RWPE2 (cell line): ENCODE measurements around the gene CNEP1R1.
A peak's percentile ranks its signal among the peaks of the same experiment; 100 is the strongest.

ENCODE experiments used
- ATAC-seq: fragments of 200-7000 bp; cut with Tn5 transposase; 3 replicates; pipeline ENCODE4 v1.9.1; 2021; ENCODE audit warnings: low read depth
- DNase-seq: peaks from one replicate; pipeline ENCODE4 v3.0.0-alpha.2; 2020; ENCODE audit warnings: low spot score
- H3K27ac ChIP-seq: fragments of 450-650 bp; 2 replicates; pipeline ENCODE4 v1.5.1; 2017; ENCODE audit warnings: mild to moderate bottlenecking; ENCODE audit not compliant: poor library complexity, severe bottlenecking
- H3K27me3 ChIP-seq: fragments of 250-450 bp; sonication (Bioruptor Pico); 2 replicates; pipeline ENCODE4 v1.5.1; 2021; ENCODE audit warnings: mild to moderate bottlenecking, moderate library complexity; ENCODE audit not compliant: insufficient read depth, poor library complexity, severe bottlenecking
- H3K36me3 ChIP-seq: fragments of 250-450 bp; sonication (Bioruptor Pico); 2 replicates; pipeline ENCODE4 v1.5.1; 2020; ENCODE audit warnings: low read depth, mild to moderate bottlenecking, moderate library complexity
- H3K4me1 ChIP-seq: fragments of 250-450 bp; sonication (Bioruptor Pico); 2 replicates; pipeline ENCODE4 v1.5.1; 2021; ENCODE audit warnings: mild to moderate bottlenecking, moderate library complexity; ENCODE audit not compliant: insufficient read depth, poor library complexity, severe bottlenecking
- H3K4me3 ChIP-seq: fragments of 250-450 bp; sonication (Bioruptor Pico); 2 replicates; pipeline ENCODE4 v1.5.1; 2021; ENCODE audit warnings: mild to moderate bottlenecking, moderate library complexity; ENCODE audit not compliant: severe bottlenecking
- H3K9me3 ChIP-seq: fragments of 250-450 bp; sonication (Bioruptor Pico); 2 replicates; pipeline ENCODE4 v1.5.1; 2021; ENCODE audit warnings: mild to moderate bottlenecking, moderate library complexity; ENCODE audit not compliant: severe bottlenecking
- CTCF ChIP-seq: fragments of 450-650 bp; IDR thresholded peaks from one replicate; pipeline ENCODE4 v1.5.1; 2017; ENCODE audit warnings: mild to moderate bottlenecking, moderate library complexity; ENCODE audit not compliant: poor library complexity, severe bottlenecking

CNEP1R1 gene

DNA sequence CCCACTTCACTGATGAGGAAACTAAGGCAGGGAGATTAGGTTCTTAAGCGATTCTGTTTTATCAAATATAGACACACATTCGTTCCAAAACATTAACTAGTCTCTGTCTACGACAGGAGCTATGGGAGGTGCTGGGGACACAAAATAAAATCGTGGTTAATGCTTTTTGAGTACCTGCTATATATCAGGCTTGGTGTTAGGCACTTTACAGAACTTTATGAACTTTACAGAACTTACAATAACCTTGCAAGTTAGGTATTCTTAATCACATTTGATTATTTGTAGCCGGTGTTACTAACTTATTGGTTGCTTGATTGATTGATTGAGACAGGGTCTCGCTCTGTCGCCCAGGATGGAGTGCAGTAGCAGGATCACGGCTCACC lies 40.2 kb downstream of the CNEP1R1 start:
- no peaks in the 10 kb centered on the region for H3K27me3 ChIP-seq
- no peak for DNase-seq
- H3K9me3 ChIP-seq: no peaks in the 10 kb centered on the region
- ATAC-seq: no peak
- no peak for TF ChIP-seq CTCF
- peaks cover 22% of the 10 kb centered on the region for H3K36me3 ChIP-seq
- H3K4me1 ChIP-seq: no peaks in the 10 kb centered on the region
- H3K4me3 ChIP-seq: peak overlapping the region; percentile 90
- H3K27ac ChIP-seq: no peak overlapping the region

DNA sequence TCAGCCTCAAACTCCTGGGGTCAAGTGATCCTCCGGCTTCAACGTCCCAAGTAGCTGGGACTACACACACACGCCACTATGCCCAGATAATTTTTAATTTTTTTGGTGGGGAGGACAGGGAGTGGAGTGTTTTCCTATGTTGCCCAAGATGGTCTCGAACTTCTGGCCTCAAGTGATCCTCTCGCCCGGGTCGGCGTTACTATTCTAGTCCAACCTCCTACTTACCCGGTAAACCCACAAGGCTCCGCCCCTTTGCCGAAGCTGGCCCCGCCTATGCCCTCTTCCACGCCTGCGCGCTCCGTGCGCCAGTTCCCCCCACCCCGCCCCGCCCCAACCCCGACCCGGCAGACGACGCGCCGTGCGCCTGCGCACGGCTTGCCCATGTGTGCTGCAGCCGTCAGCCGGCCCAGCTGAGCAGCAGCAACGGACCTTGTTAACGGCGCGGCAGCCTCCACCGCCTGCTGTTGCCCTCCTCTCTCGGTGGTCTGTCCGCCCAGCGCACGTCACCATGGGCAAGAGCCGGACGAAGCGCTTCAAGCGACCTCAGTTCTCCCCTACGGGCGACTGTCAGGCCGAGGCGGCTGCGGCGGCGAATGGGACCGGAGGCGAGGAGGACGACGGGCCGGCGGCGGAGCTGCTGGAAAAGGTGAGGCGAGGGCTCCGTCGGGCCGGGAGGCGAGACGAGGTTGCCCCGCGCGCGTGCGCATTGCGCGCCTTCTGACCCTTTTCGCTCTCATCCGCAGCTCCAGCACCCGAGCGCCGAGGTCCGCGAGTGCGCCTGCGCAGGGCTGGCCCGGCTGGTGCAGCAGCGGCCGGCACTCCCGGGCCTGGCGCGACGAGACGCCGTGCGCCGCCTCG lies 40.8 kb downstream of the CNEP1R1 start, which contains the start of gene HEATR3:
Gene HEATR3 (plus strand): TSS at position 347 of the 858 bp plus-strand sequence. CDS start 162 bp downstream, at position 509.
- Histone ChIP-seq H3K4me1 (no peaks in the 10 kb centered on the region), H3K27me3 (no peaks in the 10 kb centered on the region), H3K27ac (peak within 1 kb of the TSS; percentile 67), H3K4me3 (peak within 1 kb of the TSS; percentile 90), H3K36me3 (peaks cover 27% of the 10 kb centered on the region), H3K9me3 (no peaks in the 10 kb centered on the region)
- DNase-seq (peak; percentile 89), ATAC-seq (peak; percentile 91)
- TF ChIP-seq CTCF: no peak

DNA sequence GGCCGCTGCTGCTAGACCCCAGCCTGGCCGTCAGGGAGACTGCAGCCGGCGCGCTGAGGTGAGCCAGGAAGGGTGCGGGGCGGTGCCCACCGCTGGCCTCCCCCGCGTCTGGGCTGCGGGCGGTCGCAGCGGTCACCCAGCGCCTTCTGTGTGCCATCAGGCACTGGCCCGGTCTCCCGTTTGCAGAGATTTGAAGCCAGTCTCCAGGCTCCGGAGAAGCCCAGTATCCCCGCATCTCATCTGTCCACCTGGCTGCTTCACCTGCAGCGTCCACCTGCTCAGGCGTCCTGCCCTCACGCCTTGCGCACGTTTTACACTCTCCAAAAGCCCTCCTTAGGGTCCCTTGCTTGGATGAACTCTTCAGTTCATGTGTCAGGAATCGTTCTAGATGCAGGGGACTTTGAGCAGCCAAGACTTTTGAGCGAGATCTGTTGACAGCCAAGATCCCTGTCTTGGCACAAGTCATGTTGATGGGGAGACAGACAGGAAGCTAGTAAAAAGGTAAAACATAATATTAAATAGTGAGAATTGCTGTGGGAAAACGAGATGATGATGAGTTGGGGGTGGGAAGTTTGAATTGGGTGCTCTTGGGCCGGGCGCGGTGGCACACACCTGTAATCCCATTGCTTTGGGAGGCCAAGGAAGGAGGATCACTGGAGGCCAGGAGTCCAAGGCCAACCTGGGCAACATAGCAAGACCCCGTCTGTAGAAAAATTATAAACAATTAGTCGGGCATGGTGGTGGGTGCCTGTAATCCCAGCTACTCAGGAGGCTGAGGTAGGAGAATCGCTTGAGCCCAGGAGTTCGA lies 41.7 kb downstream of the CNEP1R1 start:
- H3K36me3 ChIP-seq: peaks cover 35% of the 10 kb centered on the region
- peak overlapping the region; percentile 90 for H3K4me3 ChIP-seq

GRCh38 chr16:50067290-50067853 lies 42.3 kb downstream of the CNEP1R1 start:
- H3K9me3 ChIP-seq: no peaks in the 10 kb centered on the region
- no peaks in the 10 kb centered on the region for H3K4me1 ChIP-seq
- ATAC-seq (no peak), DNase-seq (no peak)
- peak; percentile 42 for TF ChIP-seq CTCF
- H3K27ac ChIP-seq: no peak overlapping the region
- no peaks in the 10 kb centered on the region for H3K27me3 ChIP-seq
- peaks cover 42% of the 10 kb centered on the region for H3K36me3 ChIP-seq
- no peak overlapping the region for H3K4me3 ChIP-seq

More for the DNA sequence above, 41.7 kb downstream of the CNEP1R1 start:
- no peaks in the 10 kb centered on the region for H3K4me1 ChIP-seq
- H3K9me3 ChIP-seq: no peaks in the 10 kb centered on the region
- no peak for TF ChIP-seq CTCF
- H3K27ac ChIP-seq: peak overlapping the region; percentile 67
- DNase-seq: no peak
- ATAC-seq: no peak; the same call in 2 of the 3 replicates
- H3K27me3 ChIP-seq: no peaks in the 10 kb centered on the region
